Fibroblast of lung (primary cell): ENCODE data around the gene ADORA2B. TPM values are rescaled to one million over a fixed set of nuclear protein-coding genes. Genes with fewer than 3 reads are reported as not detected.

Experiments
- DNase-seq, 2 donors: peaks; one replicate each; pipeline versions ENCODE4 v3.0.0 to v3.0.0-alpha.2; 2010; ENCODE audit warnings: low read depth in 2 of 2
- H2AFZ ChIP-seq: 2 replicates; pipeline ENCODE4 v1.5.1; 2012; ENCODE audit warnings: low read length, control low read depth, inconsistent platforms
- H3K27ac ChIP-seq: 2 replicates; pipeline ENCODE4 v1.5.1; 2011; ENCODE audit warnings: low read length, control low read depth; ENCODE audit not compliant: insufficient read depth
- H3K27me3 ChIP-seq: 2 replicates; pipeline ENCODE4 v1.5.1; 2011; ENCODE audit warnings: mild to moderate bottlenecking, low read length; ENCODE audit not compliant: control insufficient read depth, insufficient read depth
- H3K36me3 ChIP-seq: 2 replicates; pipeline ENCODE4 v1.5.1; 2011; ENCODE audit warnings: low read length; ENCODE audit not compliant: control insufficient read depth, insufficient read depth
- H3K4me1 ChIP-seq: 2 replicates; pipeline ENCODE4 v1.5.1; 2011; ENCODE audit warnings: low read length; ENCODE audit not compliant: control insufficient read depth, insufficient read depth; ENCODE audit errors: extremely low read depth
- H3K4me2 ChIP-seq: 2 replicates; pipeline ENCODE4 v1.5.1; 2011; ENCODE audit warnings: low read length, control low read depth; ENCODE audit not compliant: insufficient read depth; ENCODE audit errors: extremely low read depth
- H3K4me3 ChIP-seq, 4 experiments: fragments of 200-600 bp in 1 of 4; sonication (generic) in 1 of 4; replicated peaks in 1 of 4; 2 replicates each; pipeline ENCODE4 v1.5.1; 2011 to 2016; ENCODE audit warnings: low read length in 4 of 4, low read depth in 3 of 4, mild to moderate bottlenecking in 3 of 4, control low read depth in 2 of 4, inconsistent platforms in 1 of 4, mixed read lengths in 1 of 4; ENCODE audit not compliant: insufficient read depth in 1 of 4; ENCODE audit errors: control extremely low read depth in 1 of 4
- H3K79me2 ChIP-seq: 2 replicates; pipeline ENCODE4 v1.5.1; 2012; ENCODE audit warnings: mild to moderate bottlenecking, low read length, inconsistent platforms; ENCODE audit not compliant: control insufficient read depth, insufficient read depth
- H3K9ac ChIP-seq: 2 replicates; pipeline ENCODE4 v1.5.1; 2011; ENCODE audit warnings: mild to moderate bottlenecking, low read length, control low read depth; ENCODE audit not compliant: insufficient read depth
- H3K9me3 ChIP-seq: 2 replicates; pipeline ENCODE4 v1.5.1; 2012; ENCODE audit warnings: low read depth, low read length; ENCODE audit not compliant: control insufficient read depth, insufficient read depth
- H4K20me1 ChIP-seq: 2 replicates; pipeline ENCODE4 v1.5.1; 2011; ENCODE audit warnings: low read length; ENCODE audit not compliant: control insufficient read depth, insufficient read depth; ENCODE audit errors: extremely low read depth
- CTCF ChIP-seq, 2 donors: IDR thresholded peaks in 1 of 2; conservative IDR thresholded peaks in 1 of 2; 1 replicate in 1 of 2; 2 replicates in 1 of 2; pipeline ENCODE4 v1.5.1; 2011 to 2012; ENCODE audit warnings: low read length in 2 of 2, control low read depth in 1 of 2, inconsistent platforms in 1 of 2, low read depth in 1 of 2, mild to moderate bottlenecking in 1 of 2
- EZH2 ChIP-seq: IDR thresholded peaks from 2 replicates; pipeline ENCODE4 v1.5.1; 2012; ENCODE audit warnings: low read length, control low read depth, mild to moderate bottlenecking; ENCODE audit errors: missing control alignments
- polyA plus RNA-seq, 2 donors: library from polyadenylated mRNA; depleted of rRNA in 1 of 2; stranded (reverse) in 1 of 2; unstranded in 1 of 2; fragments of >200 nt; gene quantifications; 2 replicates each; pipeline ENCODE4 v1.2.1, GENCODE V29; 2011 to 2012; ENCODE audit warnings: missing spikeins in 1 of 2
- total RNA-seq: library from RNA; depleted of rRNA; stranded (reverse); fragments of >200 nt; gene quantifications from 2 replicates; pipeline ENCODE4 v1.2.1, GENCODE V29; 2014

Gene ADORA2B
- total and polyA plus RNA-seq, 2 donors (not counting 1 experiment from before 2014, with no cell fraction given): 3.1 to 17.2 TPM

DNA sequence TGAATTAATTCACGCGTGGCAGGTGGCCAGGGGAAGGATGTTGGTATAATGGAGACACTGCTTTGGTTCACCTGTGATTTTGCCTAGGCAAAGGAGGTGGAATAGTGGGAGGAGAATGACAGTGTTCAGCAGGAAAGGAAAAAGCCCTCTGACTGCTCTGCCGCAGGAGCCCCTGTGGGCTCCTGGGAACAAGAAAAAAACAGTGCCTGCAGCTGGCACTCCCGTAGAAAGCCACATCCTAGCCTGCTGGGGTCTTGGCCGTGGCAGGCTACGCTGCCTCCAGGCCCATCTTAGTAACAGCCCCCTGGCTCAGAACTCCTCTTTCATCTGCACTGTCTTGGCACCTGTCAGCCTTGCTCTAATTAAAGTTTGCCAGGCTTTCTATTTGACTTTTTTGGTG lies 20.6 kb downstream of the ADORA2B start:
- Histone ChIP-seq H3K4me1 (peaks cover 5% of the 10 kb centered on the region), H3K36me3 (no peaks in the 10 kb centered on the region), H3K27ac (no peak overlapping the region), H3K4me3 (no peak overlapping the region), H3K79me2 (no peaks in the 10 kb centered on the region), H3K9ac (no peak overlapping the region), H3K27me3 (no peaks in the 10 kb centered on the region), H4K20me1 (no peaks in the 10 kb centered on the region), H3K9me3 (no peaks in the 10 kb centered on the region), H2AFZ (no peak overlapping the region), H3K4me2 (no peak overlapping the region)
- DNase-seq: no peak
- TF ChIP-seq CTCF (conservative IDR thresholded peaks at IDR 0.05 in 1 of 2, IDR thresholded peaks at IDR 0.05 in 1 of 2; ENCODE audit: low read depth in 1 of 2, low read length in 2 of 2) (no peak), EZH2 (no peak)

DNA sequence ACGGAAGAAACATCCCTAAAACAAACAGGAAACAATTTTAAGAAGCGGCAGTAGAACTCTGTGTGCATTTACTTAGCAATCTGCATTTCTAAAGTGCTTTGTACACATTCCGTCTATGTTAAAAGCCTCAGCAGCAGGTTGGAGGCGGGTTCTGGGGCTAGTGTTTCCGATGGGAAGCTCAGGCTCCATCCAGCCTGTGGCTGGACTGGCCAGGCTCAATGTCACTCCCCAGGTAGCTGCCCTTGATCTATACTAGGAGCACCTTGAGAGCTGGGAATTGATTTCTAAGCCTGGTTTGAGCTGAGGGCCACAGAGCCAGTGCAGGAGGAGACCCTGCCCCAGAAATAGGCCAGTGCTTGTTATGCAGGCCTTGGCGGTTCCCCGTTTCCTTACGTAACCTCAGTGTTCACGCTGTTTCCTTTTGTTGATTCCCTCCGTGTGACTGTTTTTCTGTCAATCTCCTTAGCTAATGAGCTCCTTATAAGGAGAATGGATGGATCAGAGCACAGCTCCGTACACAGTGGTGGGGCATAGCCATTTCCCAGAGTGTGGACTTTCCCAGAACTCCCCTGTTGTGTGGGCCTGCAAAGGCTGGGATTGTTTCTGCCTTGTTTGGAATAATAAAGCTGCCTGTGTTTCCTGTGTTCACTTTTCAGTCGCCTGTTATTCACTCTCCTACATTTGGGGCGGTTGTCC lies 21.4 kb downstream of the ADORA2B start:
- Histone ChIP-seq H3K9me3 (no peaks in the 10 kb centered on the region), H2AFZ (peak overlapping the region; percentile 62), H3K36me3 (no peaks in the 10 kb centered on the region), H3K4me3 (no peak overlapping the region), H3K27ac (no peak overlapping the region), H3K79me2 (no peaks in the 10 kb centered on the region), H4K20me1 (no peaks in the 10 kb centered on the region), H3K4me2 (no peak overlapping the region), H3K4me1 (peaks cover 5% of the 10 kb centered on the region), H3K27me3 (no peaks in the 10 kb centered on the region), H3K9ac (no peak overlapping the region)
- peak; percentile 22 to 52 for DNase-seq
- no peak for TF ChIP-seq CTCF (conservative IDR thresholded peaks at IDR 0.05 in 1 of 2, IDR thresholded peaks at IDR 0.05 in 1 of 2; ENCODE audit: low read depth in 1 of 2, low read length in 2 of 2)

GRCh38 chr17:15966879-15967248 lies 21.9 kb downstream of the ADORA2B start:
- no peak overlapping the region for H3K9ac ChIP-seq
- H3K4me1 ChIP-seq: peaks cover 5% of the 10 kb centered on the region
- peak in 1 of 2 donors; percentile 41 for DNase-seq
- H2AFZ ChIP-seq: peak overlapping the region; percentile 62
- H3K79me2 ChIP-seq: no peaks in the 10 kb centered on the region
- no peak overlapping the region for H3K4me2 ChIP-seq
- no peak overlapping the region for H3K27ac ChIP-seq
- no peaks in the 10 kb centered on the region for H4K20me1 ChIP-seq
- H3K36me3 ChIP-seq: no peaks in the 10 kb centered on the region
- no peaks in the 10 kb centered on the region for H3K9me3 ChIP-seq
- no peak overlapping the region for H3K4me3 ChIP-seq
- no peaks in the 10 kb centered on the region for H3K27me3 ChIP-seq
- no peak for TF ChIP-seq EZH2
- TF ChIP-seq CTCF (conservative IDR thresholded peaks at IDR 0.05 in 1 of 2, IDR thresholded peaks at IDR 0.05 in 1 of 2; ENCODE audit: low read depth in 1 of 2, low read length in 2 of 2): no peak
